GM19351 (cell line): ENCODE measurements around the gene HEXA.
A peak's percentile ranks its signal among the peaks of the same experiment; 100 is the strongest.

Source experiments
- ATAC-seq: cut with Tn5 transposase; IDR thresholded peaks from one replicate; pipeline ENCODE4 v1.9.1; 2021; ENCODE audit warnings: mild to moderate bottlenecking, moderate library complexity; ENCODE audit not compliant: unreplicated experiment

Gene HEXA

GRCh38 chr15:72323752-72324151 lies 52.1 kb downstream of the HEXA start:
- no peak for ATAC-seq

- peak; percentile 79 for ATAC-seq
Measured at GRCh38 chr15:72319985-72320671, 55.7 kb downstream of the HEXA start, which contains the start of gene CELF6. TSS of gene CELF6 (minus strand) at chr15:72320157. CDS start at chr15:72319874, 283 bp downstream.

- peak; percentile 34 for ATAC-seq
Measured at GRCh38 chr15:72319360-72319984, 56.3 kb downstream of the HEXA start.

- no peak for ATAC-seq
Measured at GRCh38 chr15:72318408-72318942, 57.3 kb downstream of the HEXA start.

- ATAC-seq: no peak
Measured at GRCh38 chr15:72315706-72316370, 60.0 kb downstream of the HEXA start.

GRCh38 chr15:72313881-72314280 lies 61.9 kb downstream of the HEXA start:
- no peak for ATAC-seq

- ATAC-seq: no peak
Measured at GRCh38 chr15:72313448-72313840, 62.4 kb downstream of the HEXA start.

GRCh38 chr15:72312605-72313447 lies 63.0 kb downstream of the HEXA start:
- ATAC-seq: peak; percentile 78

- no peak for ATAC-seq
Measured at GRCh38 chr15:72307026-72307425, 68.8 kb downstream of the HEXA start.

- no peak for ATAC-seq
Measured at GRCh38 chr15:72306211-72306785, 69.5 kb downstream of the HEXA start.

GRCh38 chr15:72304596-72304995 lies 71.2 kb downstream of the HEXA start:
- ATAC-seq: no peak

GRCh38 chr15:72302955-72303354 lies 72.9 kb downstream of the HEXA start:
- ATAC-seq: no peak
